Activated CD4-positive, alpha-beta T cell treated with anti-CD3 and anti-CD28 coated beads for 4 hours (primary cell): Measurements from ENCODE around the gene CPZ.
"Not testable (repeated sequence)": the region's sequence is repeated elsewhere in the genome, so short reads cannot be mapped to it uniquely, and the experiment has no call there.

Experiments used
- DNase-seq, 2 donors: peaks; one replicate each; pipeline ENCODE4 v3.0.0-alpha.2; 2020

CPZ gene

GRCh38 chr4:8557151-8558076, 35.2 kb upstream of the CPZ start:
- DNase-seq = no peak

- DNase-seq = no peak
These were observed 34.2 kb upstream of the CPZ start for GRCh38 chr4:8558080-8558960.

GRCh38 chr4:8559011-8559410, 33.6 kb upstream of the CPZ start:
- no peak for DNase-seq

- DNase-seq = no peak
These were observed 32.9 kb upstream of the CPZ start for GRCh38 chr4:8559524-8560264.

GRCh38 chr4:8560265-8561047, 32.1 kb upstream of the CPZ start:
- DNase-seq = no peak

GRCh38 chr4:8564595-8564994, 28.0 kb upstream of the CPZ start:
- DNase-seq = no peak

GRCh38 chr4:8568068-8568668, 24.4 kb upstream of the CPZ start:
- no peak for DNase-seq

GRCh38 chr4:8570201-8570600, 22.4 kb upstream of the CPZ start:
- DNase-seq = no peak

GRCh38 chr4:8571702-8572685, 20.6 kb upstream of the CPZ start:
- no peak for DNase-seq

GRCh38 chr4:8573266-8573665, 19.3 kb upstream of the CPZ start:
- no peak for DNase-seq

GRCh38 chr4:8574796-8575370, 17.7 kb upstream of the CPZ start:
- DNase-seq = no peak

GRCh38 chr4:8575457-8575856, 17.1 kb upstream of the CPZ start:
- DNase-seq = no peak

GRCh38 chr4:8576591-8576990, 16.0 kb upstream of the CPZ start:
- not testable (repeated sequence) for DNase-seq

- no peak for DNase-seq
These were observed 15.5 kb upstream of the CPZ start for GRCh38 chr4:8577046-8577445.

GRCh38 chr4:8577972-8578371, 14.6 kb upstream of the CPZ start:
- no peak for DNase-seq

- DNase-seq = no peak
These were observed 13.8 kb upstream of the CPZ start for GRCh38 chr4:8578717-8579116.

GRCh38 chr4:8579526-8580320, 12.8 kb upstream of the CPZ start:
- no peak for DNase-seq

- DNase-seq = no peak
These were observed 12.1 kb upstream of the CPZ start, which contains the start of gene GPR78 for GRCh38 chr4:8580321-8581093. Gene GPR78 (plus strand): TSS chr4:8580392. CDS start chr4:8580983, 591 bp downstream.
